ENCODE results near the gene KIF15. TPM values are rescaled to one million over a fixed set of nuclear protein-coding genes. Genes with fewer than 3 reads are reported as not detected.

Gene KIF15
- total RNA-seq, 1 experiment from 2014 or later: 21.9 TPM

GRCh38 chr3:44762690-44763089 lies 1.1 kb downstream of the KIF15 start:
- no peak for TF ChIP-seq EZH2 (IDR thresholded peaks at IDR 0.05; ENCODE audit: borderline replicate concordance, low read depth, low read length, poor library complexity, severe bottlenecking)
- TF ChIP-seq CTCF (conservative IDR thresholded peaks at IDR 0.05; ENCODE audit: low read depth, low read length): no peak
- POLR2A ChIA-PET (ENCODE audit: low non-redundant PET): no interaction called here
- H3K27ac ChIP-seq (ENCODE audit: low read depth, low read length, poor library complexity, severe bottlenecking): peak overlapping the region; percentile 83
- H3K36me3 ChIP-seq (ENCODE audit: insufficient read depth, low read length, poor library complexity, severe bottlenecking): peaks cover 12% of the 10 kb centered on the region
- H3K27me3 ChIP-seq (replicated peaks; ENCODE audit: insufficient read depth, low read depth, low read length, poor library complexity): no peaks in the 10 kb centered on the region
- H3K4me3 ChIP-seq (ENCODE audit: low read depth, low read length, poor library complexity, severe bottlenecking): peak overlapping the region; percentile 67
- H3K9me3 ChIP-seq (ENCODE audit: low read depth, low read length, poor library complexity, severe bottlenecking): peaks cover 7% of the 10 kb centered on the region
- CTCF ChIA-PET: no interaction called here
- BruUV-seq (replicated peaks): no TSS peak
- intact Hi-C loops (cut with micrococcal nuclease; ENCODE audit: unreplicated experiment): no loop called here
- no peaks in the 10 kb centered on the region for H3K4me1 ChIP-seq (ENCODE audit: insufficient read depth, low read length, poor library complexity, severe bottlenecking)
- DNase-seq (ENCODE audit: low spot score): no peak

- Histone ChIP-seq H3K27me3 (replicated peaks; ENCODE audit: insufficient read depth, low read depth, low read length, poor library complexity) (no peaks in the 10 kb centered on the region), H3K4me1 (ENCODE audit: insufficient read depth, low read length, poor library complexity, severe bottlenecking) (no peaks in the 10 kb centered on the region), H3K27ac (ENCODE audit: low read depth, low read length, poor library complexity, severe bottlenecking) (no peak overlapping the region), H3K36me3 (ENCODE audit: insufficient read depth, low read length, poor library complexity, severe bottlenecking) (peaks cover 12% of the 10 kb centered on the region), H3K9me3 (ENCODE audit: low read depth, low read length, poor library complexity, severe bottlenecking) (peaks cover 2% of the 10 kb centered on the region), H3K4me3 (ENCODE audit: low read depth, low read length, poor library complexity, severe bottlenecking) (no peak overlapping the region)
- no peak for TF ChIP-seq EZH2 (IDR thresholded peaks at IDR 0.05; ENCODE audit: borderline replicate concordance, low read depth, low read length, poor library complexity, severe bottlenecking)
- TF ChIP-seq CTCF (conservative IDR thresholded peaks at IDR 0.05; ENCODE audit: low read depth, low read length): no peak
- intact Hi-C loops (cut with micrococcal nuclease; ENCODE audit: unreplicated experiment): no loop called here
- ChIA-PET CTCF (no interaction called here), POLR2A (ENCODE audit: low non-redundant PET) (no interaction called here)
- DNase-seq (ENCODE audit: low spot score): no peak
- no TSS peak for BruUV-seq (replicated peaks)
Measured at GRCh38 chr3:44764248-44764647, 2.7 kb downstream of the KIF15 start.

- DNase-seq (ENCODE audit: low spot score): no peak
- peaks cover 20% of the 10 kb centered on the region for H3K9me3 ChIP-seq (ENCODE audit: low read depth, low read length, poor library complexity, severe bottlenecking)
- H3K4me1 ChIP-seq (ENCODE audit: insufficient read depth, low read length, poor library complexity, severe bottlenecking): no peaks in the 10 kb centered on the region
- H3K4me3 ChIP-seq (ENCODE audit: low read depth, low read length, poor library complexity, severe bottlenecking): no peak overlapping the region
- CTCF ChIA-PET: no interaction called here
- intact Hi-C loops (cut with micrococcal nuclease; ENCODE audit: unreplicated experiment): no loop called here
- TF ChIP-seq EZH2 (IDR thresholded peaks at IDR 0.05; ENCODE audit: borderline replicate concordance, low read depth, low read length, poor library complexity, severe bottlenecking): no peak
- no peak for TF ChIP-seq CTCF (conservative IDR thresholded peaks at IDR 0.05; ENCODE audit: low read depth, low read length)
- H3K27me3 ChIP-seq (replicated peaks; ENCODE audit: insufficient read depth, low read depth, low read length, poor library complexity): no peaks in the 10 kb centered on the region
- H3K36me3 ChIP-seq (ENCODE audit: insufficient read depth, low read length, poor library complexity, severe bottlenecking): peaks cover 18% of the 10 kb centered on the region
- no peak overlapping the region for H3K27ac ChIP-seq (ENCODE audit: low read depth, low read length, poor library complexity, severe bottlenecking)
- POLR2A ChIA-PET (ENCODE audit: low non-redundant PET): no interaction called here
- no TSS peak for BruUV-seq (replicated peaks)
Measured at GRCh38 chr3:44771424-44772098, 10.0 kb downstream of the KIF15 start.

Data from A673 (cell line).